Mesenchymal stem cell (in vitro differentiated cells and primary cell): Measurements from ENCODE around the gene TSBP1.

ENCODE experiments used
- DNase-seq: peaks from one replicate; pipeline ENCODE4 v3.0.0-alpha.2; 2013
- H2AFZ ChIP-seq: one replicate; pipeline ENCODE4 v1.6.1; 2013; ENCODE audit warnings: low read depth, mild to moderate bottlenecking, control low read depth, inconsistent platforms, low read length, moderate library complexity
- H2AK5ac ChIP-seq: 2 replicates; pipeline ENCODE4 v1.6.1; 2013; ENCODE audit warnings: low read length, moderate library complexity, mild to moderate bottlenecking, inconsistent platforms; ENCODE audit not compliant: severe bottlenecking
- H2BK120ac ChIP-seq: one replicate; pipeline ENCODE4 v1.6.1; 2013; ENCODE audit warnings: low read depth, mild to moderate bottlenecking, inconsistent platforms, low read length, moderate library complexity
- H2BK12ac ChIP-seq, 2 experiments: one replicate each; pipeline ENCODE4 v1.6.1; 2013; ENCODE audit warnings: inconsistent platforms in 2 of 2, low read length in 2 of 2, mild to moderate bottlenecking in 2 of 2, moderate library complexity in 2 of 2, control low read depth in 1 of 2
- H2BK15ac ChIP-seq: one replicate; pipeline ENCODE4 v1.6.1; 2013; ENCODE audit warnings: mild to moderate bottlenecking, low read depth, inconsistent platforms; ENCODE audit not compliant: poor library complexity, severe bottlenecking
- H2BK5ac ChIP-seq: 2 replicates; pipeline ENCODE4 v1.6.1; 2013; ENCODE audit warnings: low read depth, mild to moderate bottlenecking, low read length, control low read depth, inconsistent platforms; ENCODE audit not compliant: poor library complexity, severe bottlenecking
- H3K14ac ChIP-seq, 2 experiments: one replicate each; pipeline ENCODE4 v1.6.1; 2013; ENCODE audit warnings: inconsistent platforms in 2 of 2, low read length in 2 of 2, control low read depth in 1 of 2, mild to moderate bottlenecking in 1 of 2, moderate library complexity in 1 of 2
- H3K18ac ChIP-seq, 2 experiments: one replicate each; pipeline ENCODE4 v1.6.1; 2013; ENCODE audit warnings: inconsistent platforms in 2 of 2, low read length in 2 of 2, control low read depth in 1 of 2, low read depth in 1 of 2, mild to moderate bottlenecking in 1 of 2
- H3K23ac ChIP-seq, 2 experiments: one replicate each; pipeline ENCODE4 v1.6.1; 2013; ENCODE audit warnings: inconsistent platforms in 2 of 2, low read length in 2 of 2, mild to moderate bottlenecking in 2 of 2, moderate library complexity in 2 of 2, control low read depth in 1 of 2
- H3K27ac ChIP-seq: 2 replicates; pipeline ENCODE4 v1.5.1; 2013; ENCODE audit warnings: mild to moderate bottlenecking, moderate library complexity, low read length, control low read depth, inconsistent platforms; ENCODE audit not compliant: poor library complexity, severe bottlenecking
- H3K27me3 ChIP-seq, 2 experiments: 2 replicates each; pipeline versions ENCODE4 v1.6.1 to v1.7.0; 2013; ENCODE audit warnings: low read length in 2 of 2, mild to moderate bottlenecking in 2 of 2, moderate library complexity in 2 of 2, control low read depth in 1 of 2, inconsistent platforms in 1 of 2; ENCODE audit not compliant: control insufficient read depth in 1 of 2, insufficient read depth in 1 of 2
- H3K36me3 ChIP-seq, 2 experiments: 2 replicates each; pipeline versions ENCODE4 v1.6.1 to v1.7.0; 2013; ENCODE audit warnings: low read length in 2 of 2, control low read depth in 1 of 2, inconsistent platforms in 1 of 2, low read depth in 1 of 2, mild to moderate bottlenecking in 1 of 2; ENCODE audit not compliant: insufficient read depth in 2 of 2, control insufficient read depth in 1 of 2
- H3K4ac ChIP-seq, 2 experiments: one replicate each; pipeline ENCODE4 v1.6.1; 2013; ENCODE audit warnings: inconsistent platforms in 2 of 2, low read length in 2 of 2, mild to moderate bottlenecking in 2 of 2, moderate library complexity in 2 of 2, control low read depth in 1 of 2, low read depth in 1 of 2
- H3K4me1 ChIP-seq: 2 replicates; pipeline ENCODE4 v1.6.1; 2013; ENCODE audit warnings: low read depth, low read length, control low read depth; ENCODE audit not compliant: control insufficient read depth, insufficient read depth
- H3K4me2 ChIP-seq: 2 replicates; pipeline ENCODE4 v1.6.1; 2013; ENCODE audit warnings: low read length, mild to moderate bottlenecking, inconsistent platforms; ENCODE audit not compliant: poor library complexity, severe bottlenecking
- H3K4me3 ChIP-seq, 2 experiments: 2 replicates each; pipeline versions ENCODE4 v1.5.1 to v1.7.0; 2013; ENCODE audit warnings: low read length in 2 of 2, mild to moderate bottlenecking in 2 of 2, control low read depth in 1 of 2, low read depth in 1 of 2; ENCODE audit not compliant: insufficient read depth in 1 of 2
- H3K79me1 ChIP-seq: replicated peaks from 2 replicates; pipeline ENCODE4 v1.6.1; 2013; ENCODE audit warnings: mild to moderate bottlenecking, control low read depth, low read length, inconsistent platforms; ENCODE audit not compliant: poor library complexity, severe bottlenecking
- H3K9ac ChIP-seq: 2 replicates; pipeline ENCODE4 v1.7.0; 2013; ENCODE audit warnings: mild to moderate bottlenecking, low read length, moderate library complexity
- H3K9me3 ChIP-seq: 2 replicates; pipeline ENCODE4 v1.7.0; 2013; ENCODE audit warnings: mild to moderate bottlenecking, low read length; ENCODE audit not compliant: control insufficient read depth
- H4K8ac ChIP-seq: one replicate; pipeline ENCODE4 v1.6.1; 2013; ENCODE audit warnings: inconsistent platforms, mild to moderate bottlenecking, low read length, moderate library complexity
- H4K91ac ChIP-seq: one replicate; pipeline ENCODE4 v1.6.1; 2013; ENCODE audit warnings: mild to moderate bottlenecking, low read length, inconsistent platforms
- WGBS: methylation state at CpG from one replicate; pipeline ENCODE4 v1.1.7; 2013; ENCODE audit warnings: mixed read lengths; 5-methylcytosine and 5-hydroxymethylcytosine counted together

The TSBP1 gene

DNA sequence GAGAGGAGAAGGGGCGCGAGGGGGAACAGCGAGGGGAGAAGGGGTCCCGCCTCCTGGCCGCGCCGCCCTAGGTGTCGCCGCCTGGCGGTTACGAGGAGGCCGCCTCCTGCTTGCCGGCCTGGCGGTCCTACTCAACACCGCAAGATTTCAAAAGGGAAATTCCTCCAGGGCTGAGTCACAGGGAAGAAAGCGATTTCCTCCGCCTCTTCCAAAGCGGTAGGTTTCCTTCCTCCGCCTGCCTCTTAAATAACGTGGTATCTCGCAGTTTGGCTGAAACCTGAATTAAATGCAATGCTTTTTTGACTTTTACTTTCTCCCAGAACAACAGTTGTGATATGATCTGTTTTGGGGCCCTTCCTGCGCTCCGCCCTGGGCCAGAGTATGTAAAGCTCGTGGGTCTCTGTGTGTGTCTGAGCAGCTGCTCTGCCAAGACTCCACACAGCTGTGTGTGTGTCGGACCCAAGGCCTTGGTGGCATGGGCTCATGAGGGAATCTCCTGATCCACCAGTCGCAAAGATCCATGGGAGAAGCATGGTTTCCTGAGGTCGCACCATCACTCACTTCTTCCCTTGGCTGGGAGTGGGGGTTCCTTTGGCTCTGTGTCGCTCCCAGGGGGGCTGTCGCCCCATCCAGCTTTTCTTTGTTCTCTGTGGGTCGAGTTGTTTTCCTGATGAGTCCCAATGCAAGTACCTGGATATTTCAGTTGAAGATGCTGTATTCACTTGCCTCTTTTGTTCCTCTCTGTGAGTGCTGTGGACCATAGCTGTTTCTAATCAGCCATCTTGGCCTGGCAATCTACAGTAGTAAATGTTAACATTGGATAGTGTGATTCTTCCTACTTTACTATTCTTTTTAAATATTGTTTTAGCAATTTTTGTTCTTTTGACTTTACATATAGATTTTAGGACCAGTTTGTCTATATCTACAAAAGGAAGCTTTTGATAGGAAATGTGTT, 116.2 kb downstream of the TSBP1 start:
- no peak overlapping the region for H3K14ac ChIP-seq
- H3K4ac ChIP-seq, result peak overlapping the region in 1 of 2 experiments; percentile 58
- H3K9ac ChIP-seq, result peak overlapping the region; percentile 90
- peak overlapping the region; percentile 94 for H2BK15ac ChIP-seq
- 15% methylated on average over 29 of the region's 30 CpGs for WGBS
- H4K8ac ChIP-seq, result peak overlapping the region; percentile 92
- no peaks in the 10 kb centered on the region for H3K36me3 ChIP-seq
- no peak overlapping the region for H3K23ac ChIP-seq
- H3K9me3 ChIP-seq, result no peaks in the 10 kb centered on the region
- H3K27me3 ChIP-seq, result no peaks in the 10 kb centered on the region
- DNase-seq, result peak; percentile 92
- H3K27ac ChIP-seq, result peak overlapping the region; percentile 42
- H2BK5ac ChIP-seq, result no peak overlapping the region
- H3K79me1 ChIP-seq, result no peaks in the 10 kb centered on the region
- peak overlapping the region; percentile 95 to 96 for H2BK12ac ChIP-seq
- peak overlapping the region; percentile 82 for H3K4me2 ChIP-seq
- H3K18ac ChIP-seq, result peak overlapping the region; percentile 40 to 85
- H2AFZ ChIP-seq, result no peak overlapping the region
- H3K4me1 ChIP-seq, result peaks cover 10% of the 10 kb centered on the region
- peak overlapping the region; percentile 47 to 72 for H3K4me3 ChIP-seq
- peak overlapping the region; percentile 53 for H2AK5ac ChIP-seq
- H4K91ac ChIP-seq, result peak overlapping the region; percentile 14
- H2BK120ac ChIP-seq, result peak overlapping the region; percentile 91

DNA sequence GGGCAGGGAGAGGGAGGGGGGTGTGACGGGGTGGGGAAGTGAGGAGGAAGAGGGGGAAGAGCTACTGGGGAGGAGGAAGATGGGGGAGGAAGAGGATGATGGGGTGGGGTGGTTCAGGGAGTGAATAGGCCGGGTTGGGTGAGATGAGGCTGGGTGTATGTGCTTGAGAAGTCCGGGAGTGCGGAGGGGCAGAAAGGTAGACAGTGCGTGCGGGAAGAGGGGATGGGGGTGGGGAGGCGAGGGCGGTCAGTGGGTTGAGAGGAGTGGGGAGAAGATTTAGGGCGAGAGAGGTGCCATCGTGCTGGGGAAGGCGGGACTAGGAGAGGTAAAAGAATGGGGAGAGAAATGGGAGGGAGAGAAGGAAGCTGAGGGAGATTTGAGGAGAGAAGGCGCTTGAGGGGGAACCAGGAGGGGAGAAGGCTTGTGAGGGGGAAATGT, 116.9 kb downstream of the TSBP1 start:
- Histone ChIP-seq H2AFZ (peak overlapping the region; percentile 76), H3K4ac (peak overlapping the region in 1 of 2 experiments; percentile 58), H2BK12ac (peak overlapping the region in 1 of 2 experiments; percentile 95), H3K27ac (no peak overlapping the region), H3K18ac (peak overlapping the region in 1 of 2 experiments; percentile 85), H2AK5ac (no peak overlapping the region), H2BK15ac (peak overlapping the region; percentile 94), H3K23ac (no peak overlapping the region), H2BK5ac (no peak overlapping the region), H3K14ac (peak overlapping the region in 1 of 2 experiments; percentile 81), H4K8ac (peak overlapping the region; percentile 92), H3K9ac (peak overlapping the region; percentile 90), H3K9me3 (no peaks in the 10 kb centered on the region), H3K4me3 (peak overlapping the region; percentile 47 to 72), H3K36me3 (no peaks in the 10 kb centered on the region), H2BK120ac (peak overlapping the region; percentile 29), H3K79me1 (no peaks in the 10 kb centered on the region), H3K27me3 (no peaks in the 10 kb centered on the region), H3K4me1 (peaks cover 10% of the 10 kb centered on the region), H3K4me2 (peak overlapping the region; percentile 82), H4K91ac (peak overlapping the region; percentile 14)
- 18% methylated on average over 12 of the region's 12 CpGs for WGBS
- DNase-seq, result no peak

GRCh38 chr6:32252331-32253009, 119.2 kb downstream of the TSBP1 start:
- Histone ChIP-seq H3K27me3 (no peaks in the 10 kb centered on the region), H2AK5ac (no peak overlapping the region), H3K4me2 (no peak overlapping the region), H4K8ac (no peak overlapping the region), H3K4me1 (peaks cover 10% of the 10 kb centered on the region), H3K27ac (no peak overlapping the region), H3K36me3 (no peaks in the 10 kb centered on the region), H3K79me1 (no peaks in the 10 kb centered on the region), H3K14ac (no peak overlapping the region), H2BK5ac (no peak overlapping the region), H3K9ac (no peak overlapping the region), H2BK120ac (no peak overlapping the region), H3K4me3 (no peak overlapping the region), H3K18ac (no peak overlapping the region), H3K23ac (no peak overlapping the region), H4K91ac (no peak overlapping the region), H2BK12ac (no peak overlapping the region), H3K9me3 (no peaks in the 10 kb centered on the region), H3K4ac (no peak overlapping the region), H2BK15ac (no peak overlapping the region), H2AFZ (no peak overlapping the region)
- 86% methylated on average over 2 of the region's 2 CpGs for WGBS
- DNase-seq, result no peak

- Histone ChIP-seq H3K14ac (no peak overlapping the region), H3K36me3 (no peaks in the 10 kb centered on the region), H2BK120ac (no peak overlapping the region), H2AFZ (no peak overlapping the region), H4K91ac (no peak overlapping the region), H3K79me1 (no peaks in the 10 kb centered on the region), H3K9ac (no peak overlapping the region), H3K9me3 (no peaks in the 10 kb centered on the region), H3K23ac (no peak overlapping the region), H3K27me3 (no peaks in the 10 kb centered on the region), H2BK5ac (no peak overlapping the region), H3K4ac (no peak overlapping the region), H2BK15ac (no peak overlapping the region), H3K27ac (no peak overlapping the region), H3K18ac (no peak overlapping the region), H3K4me1 (no peaks in the 10 kb centered on the region), H4K8ac (no peak overlapping the region), H3K4me2 (no peak overlapping the region), H2AK5ac (no peak overlapping the region), H3K4me3 (no peak overlapping the region), H2BK12ac (no peak overlapping the region)
- DNase-seq, result no peak
- 61% methylated on average over 2 of the region's 2 CpGs for WGBS
These were observed 122.4 kb downstream of the TSBP1 start for GRCh38 chr6:32249262-32249661.
